Measurements from ENCODE around the gene HMCN2.

Gene HMCN2

GRCh38 chr9:130347931-130348330 lies 82.4 kb downstream of the HMCN2 start:
- DNase-seq: no peak

GRCh38 chr9:130348341-130348740 lies 82.8 kb downstream of the HMCN2 start:
- DNase-seq: no peak

GRCh38 chr9:130348881-130349280 lies 83.3 kb downstream of the HMCN2 start:
- no peak for DNase-seq

- no peak for DNase-seq
Observed at GRCh38 chr9:130349398-130349797, 83.8 kb downstream of the HMCN2 start.

GRCh38 chr9:130351343-130351742 lies 85.8 kb downstream of the HMCN2 start:
- no peak for DNase-seq

DNA sequence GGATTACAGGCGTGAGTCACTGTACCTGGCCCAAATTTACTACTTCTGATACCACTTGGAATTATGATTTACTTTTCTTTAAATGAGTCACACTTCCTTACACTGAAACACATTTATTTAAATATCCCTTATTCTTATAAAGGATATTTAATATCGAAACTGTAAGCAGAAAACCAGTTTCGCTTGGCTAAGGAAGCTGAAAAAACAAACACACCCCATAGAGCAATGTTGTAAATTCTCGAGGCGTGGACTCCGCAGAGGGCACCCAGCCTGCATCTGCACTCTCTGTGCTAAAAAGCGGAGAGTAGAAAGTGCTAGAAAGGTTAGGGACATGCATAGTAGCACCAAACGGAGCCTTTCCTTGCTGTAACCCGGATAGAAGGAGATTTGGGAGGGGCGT lies 86.5 kb downstream of the HMCN2 start:
- no peak for DNase-seq

DNA sequence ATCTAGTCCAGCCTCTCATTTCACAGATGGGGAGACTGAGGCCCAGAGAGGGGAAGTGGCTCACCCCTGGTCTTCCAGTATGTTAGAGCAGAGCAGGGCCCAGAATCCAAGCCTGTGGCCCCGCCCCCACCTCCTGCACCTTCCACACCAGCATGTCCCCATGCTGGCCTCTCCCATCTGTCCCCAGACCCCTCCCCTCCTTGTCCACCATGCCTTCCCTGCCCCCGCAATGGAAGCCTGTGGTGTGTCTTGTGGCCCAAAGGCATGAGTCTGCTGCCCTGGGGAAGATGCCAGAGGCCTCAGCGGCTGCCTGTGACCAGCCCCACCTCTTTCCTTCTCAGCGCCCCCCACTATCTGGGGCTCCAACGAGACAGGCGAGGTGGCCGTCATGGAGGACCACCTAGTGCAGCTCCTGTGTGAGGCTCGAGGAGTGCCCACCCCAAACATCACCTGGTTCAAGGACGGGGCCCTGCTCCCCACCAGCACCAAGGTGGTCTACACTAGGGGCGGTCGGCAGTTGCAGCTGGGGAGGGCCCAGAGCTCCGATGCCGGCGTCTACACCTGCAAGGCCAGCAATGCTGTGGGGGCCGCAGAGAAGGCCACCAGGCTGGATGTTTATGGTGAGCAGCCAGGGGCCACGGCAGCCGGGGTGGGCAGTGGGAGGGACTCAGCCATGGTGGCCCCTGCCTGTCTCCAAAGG lies 87.2 kb downstream of the HMCN2 start:
- DNase-seq: no peak

- no peak for DNase-seq
Observed at GRCh38 chr9:130354378-130354777, 88.8 kb downstream of the HMCN2 start.

- DNase-seq: no peak
Observed at GRCh38 chr9:130354806-130355205, 89.2 kb downstream of the HMCN2 start.

DNA sequence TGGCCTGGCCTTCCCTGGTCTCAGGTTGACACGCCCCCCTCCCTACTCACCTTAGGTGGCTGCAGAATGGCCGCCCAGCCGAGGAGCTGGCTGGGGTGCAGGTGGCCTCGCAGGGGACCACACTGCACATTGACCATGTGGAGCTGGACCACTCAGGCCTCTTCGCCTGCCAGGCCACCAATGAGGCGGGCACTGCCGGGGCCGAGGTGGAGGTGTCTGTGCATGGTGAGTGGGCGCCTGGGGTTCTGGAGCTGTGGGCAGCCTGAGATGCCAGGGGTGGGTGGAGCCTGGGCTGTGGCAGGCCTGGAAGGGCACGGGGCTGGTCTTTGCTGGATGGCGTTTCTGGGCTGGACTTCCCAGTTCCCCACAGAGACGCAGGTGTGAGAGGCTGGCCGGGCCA lies 90.5 kb downstream of the HMCN2 start:
- no peak for DNase-seq

GRCh38 chr9:130356877-130357584 lies 91.5 kb downstream of the HMCN2 start:
- no peak for DNase-seq

DNA sequence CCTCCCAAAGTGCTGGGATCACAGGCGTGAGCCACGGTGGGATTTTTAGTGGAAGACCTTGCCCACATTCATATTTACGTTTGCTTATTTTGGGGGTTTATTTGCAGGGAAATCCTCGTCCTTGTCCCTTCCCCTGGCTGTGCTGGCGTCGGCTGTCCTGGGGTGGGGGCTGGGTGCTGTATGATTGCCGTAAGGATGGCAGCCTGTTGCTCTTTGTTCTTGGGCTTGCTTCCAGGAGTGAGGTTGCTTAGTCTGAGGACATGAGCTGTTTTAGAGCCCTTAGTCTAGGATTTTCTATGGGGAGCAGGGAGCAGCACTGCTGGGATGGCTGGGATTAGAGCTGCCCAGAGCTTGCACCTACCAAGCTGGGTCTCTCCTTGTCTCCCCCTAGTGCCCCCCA lies 93.4 kb downstream of the HMCN2 start:
- DNase-seq: no peak

GRCh38 chr9:130359819-130360218 lies 94.3 kb downstream of the HMCN2 start:
- no peak for DNase-seq

GRCh38 chr9:130360672-130361071 lies 95.1 kb downstream of the HMCN2 start:
- no peak for DNase-seq

DNA sequence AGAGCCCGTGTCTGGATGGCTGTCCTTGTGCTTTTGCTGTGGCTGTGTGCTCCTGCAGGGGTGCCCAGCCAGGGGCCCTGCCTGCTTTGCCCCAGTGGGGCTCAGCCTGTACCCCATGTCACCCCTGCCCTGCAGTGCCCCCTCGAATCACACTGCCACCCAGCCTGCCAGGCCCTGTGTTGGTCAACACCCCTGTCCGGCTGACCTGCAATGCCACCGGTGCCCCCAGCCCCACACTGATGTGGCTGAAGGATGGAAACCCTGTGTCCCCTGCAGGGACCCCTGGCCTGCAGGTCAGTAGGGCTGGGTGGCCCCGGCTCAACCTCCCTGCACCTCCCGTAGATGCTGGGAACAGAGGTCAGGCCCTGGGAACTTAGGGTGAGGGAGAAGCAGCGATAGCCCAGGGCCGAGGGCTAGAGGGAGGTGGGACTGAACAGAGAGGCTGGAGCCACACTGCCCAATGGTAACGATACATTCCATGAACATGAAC lies 96.4 kb downstream of the HMCN2 start:
- DNase-seq: no peak

- no peak for DNase-seq
Observed at GRCh38 chr9:130362691-130363090, 97.1 kb downstream of the HMCN2 start.

DNA sequence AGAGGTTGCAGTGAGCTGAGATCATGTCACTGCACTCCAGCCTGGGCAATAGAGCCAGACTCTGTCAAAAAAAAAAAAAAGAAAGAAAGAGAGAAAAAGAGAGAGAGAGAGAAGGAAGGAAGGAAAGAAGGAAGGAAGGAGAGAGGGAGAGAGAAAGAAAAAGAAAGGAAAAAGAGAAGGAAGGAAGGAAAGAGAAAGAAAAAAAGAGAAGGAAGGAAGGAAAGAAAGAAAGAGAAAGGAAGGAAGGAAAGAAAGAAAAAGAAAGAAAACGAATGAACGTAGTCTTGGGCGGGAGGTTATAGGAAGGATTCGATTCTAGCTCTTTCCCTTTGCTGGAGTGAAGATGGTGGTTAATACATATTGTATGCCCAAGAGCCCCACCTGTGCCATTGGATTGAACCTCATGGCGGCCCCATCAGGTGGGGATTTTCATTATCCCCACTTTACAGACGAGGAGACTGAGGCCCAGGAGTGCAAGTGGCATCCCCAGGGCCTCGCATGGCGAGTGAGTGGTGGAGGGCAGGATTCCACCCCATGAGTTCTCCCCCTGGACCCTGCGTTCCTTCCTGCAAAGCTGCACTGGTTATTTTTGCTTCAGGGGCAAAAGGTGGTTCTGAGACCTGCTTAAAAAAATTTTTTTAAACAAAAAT lies 98.3 kb downstream of the HMCN2 start:
- no peak for DNase-seq

- DNase-seq: no peak
Observed at GRCh38 chr9:130364619-130365322, 99.2 kb downstream of the HMCN2 start.

DNA sequence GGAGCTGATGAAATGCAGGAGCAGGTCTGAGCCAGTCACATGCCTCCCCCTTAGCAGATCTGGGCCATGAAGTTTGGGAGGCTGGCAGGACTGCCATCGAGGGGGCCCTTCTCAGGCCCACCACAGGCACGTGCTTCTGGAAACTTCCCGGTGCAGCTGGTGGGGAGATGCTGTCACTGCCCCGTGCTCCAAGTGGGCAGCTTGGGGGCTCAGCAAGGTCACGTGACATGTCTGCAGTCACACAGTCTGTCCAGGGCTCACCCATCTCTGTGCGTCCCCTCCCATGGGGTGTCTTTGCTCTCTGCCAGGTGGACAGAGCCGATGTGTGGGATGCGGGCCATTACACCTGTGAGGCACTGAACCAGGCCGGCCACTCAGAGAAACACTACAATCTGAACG lies 99.8 kb downstream of the HMCN2 start:
- DNase-seq: no peak

- DNase-seq: no peak
Observed at GRCh38 chr9:130366072-130366471, 100.5 kb downstream of the HMCN2 start.

- DNase-seq: no peak
Observed at GRCh38 chr9:130366888-130367550, 101.5 kb downstream of the HMCN2 start.

DNA sequence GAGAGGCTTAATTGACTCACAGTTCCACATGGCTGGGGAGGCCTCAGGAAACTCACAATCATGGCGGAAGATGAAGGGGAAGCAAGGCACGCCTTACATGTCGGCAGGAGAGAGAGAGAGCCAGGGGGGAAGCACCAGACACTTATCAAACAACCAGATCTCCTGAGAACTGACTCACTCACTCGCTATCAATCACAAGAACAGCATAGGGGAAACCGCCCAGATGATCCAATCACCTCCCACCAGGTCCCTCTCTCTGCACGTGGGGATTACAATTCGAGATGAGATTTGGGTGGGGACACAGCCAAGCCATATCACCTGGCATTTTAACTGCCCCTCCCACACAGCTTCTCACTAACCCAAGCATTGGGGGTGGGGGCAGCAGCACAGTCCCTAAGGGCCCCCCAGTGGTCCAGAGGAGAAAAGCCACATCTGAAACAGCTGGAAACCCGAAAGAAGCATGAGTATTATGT lies 103.1 kb downstream of the HMCN2 start:
- peak; percentile 41 for DNase-seq

GRCh38 chr9:130370226-130370625 lies 104.7 kb downstream of the HMCN2 start:
- DNase-seq: no peak

Measured in activated naive CD4-positive, alpha-beta T cell treated with Interleukin-2 at 50 U/mL for 16 hours (primary cell).